ENCODE data around the gene PTPN12.
"Not testable (repeated sequence)": the region's sequence is repeated elsewhere in the genome, so short reads cannot be mapped to it uniquely, and the experiment has no call there.

The PTPN12 gene

GRCh38 chr7:77537136-77537777, at the start of gene PTPN12:
TSS of gene PTPN12 (plus strand) at chr7:77537295. CDS start at chr7:77537547, 252 bp downstream.
- peak; percentile 72 for DNase-seq

GRCh38 chr7:77488986-77489385, 48.1 kb upstream of the PTPN12 start:
- DNase-seq, result no peak

- no peak for DNase-seq
These were observed 40.0 kb upstream of the PTPN12 start for GRCh38 chr7:77497079-77497478.

- DNase-seq, result no peak
These were observed 38.3 kb upstream of the PTPN12 start for GRCh38 chr7:77498659-77499379.

DNA sequence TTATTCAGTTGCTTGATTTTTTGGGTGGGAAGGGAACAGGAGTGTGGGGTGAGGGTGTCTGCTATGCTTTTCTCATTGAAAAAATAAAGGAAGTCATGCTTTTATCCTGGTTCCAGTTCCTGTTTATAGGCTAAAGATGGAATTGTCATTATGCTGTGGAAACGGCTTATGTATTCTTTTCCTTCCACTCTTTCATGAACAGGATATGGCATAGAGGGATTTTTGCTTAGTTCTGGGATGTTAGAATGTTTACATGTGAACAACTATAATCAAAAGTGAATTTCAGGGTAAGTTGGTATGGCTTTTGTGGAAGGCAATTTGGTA, 35.9 kb upstream of the PTPN12 start:
- DNase-seq, result no peak

DNA sequence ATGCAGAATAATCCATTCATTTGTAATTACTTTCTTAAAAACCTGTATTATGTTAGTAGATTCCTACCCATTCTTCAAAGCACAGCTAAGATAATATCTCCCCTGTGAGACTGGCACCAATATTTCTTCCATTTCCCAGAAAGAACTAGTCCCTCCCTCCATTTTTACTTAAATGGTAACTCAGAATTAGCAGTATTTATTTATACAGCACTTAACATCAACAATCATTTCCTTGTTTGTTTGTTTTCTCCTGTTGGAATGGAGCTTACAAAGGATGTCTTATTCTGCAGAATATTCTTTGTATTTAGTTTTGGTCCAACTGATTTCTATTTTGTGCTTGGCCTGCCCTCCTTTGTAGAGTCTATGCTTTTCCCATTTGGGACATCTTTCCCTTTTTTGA, 32.1 kb upstream of the PTPN12 start:
- DNase-seq, result no peak

GRCh38 chr7:77506899-77507298, 30.2 kb upstream of the PTPN12 start:
- no peak for DNase-seq

GRCh38 chr7:77513002-77513670, 24.0 kb upstream of the PTPN12 start:
- DNase-seq, result not testable (repeated sequence)

DNA sequence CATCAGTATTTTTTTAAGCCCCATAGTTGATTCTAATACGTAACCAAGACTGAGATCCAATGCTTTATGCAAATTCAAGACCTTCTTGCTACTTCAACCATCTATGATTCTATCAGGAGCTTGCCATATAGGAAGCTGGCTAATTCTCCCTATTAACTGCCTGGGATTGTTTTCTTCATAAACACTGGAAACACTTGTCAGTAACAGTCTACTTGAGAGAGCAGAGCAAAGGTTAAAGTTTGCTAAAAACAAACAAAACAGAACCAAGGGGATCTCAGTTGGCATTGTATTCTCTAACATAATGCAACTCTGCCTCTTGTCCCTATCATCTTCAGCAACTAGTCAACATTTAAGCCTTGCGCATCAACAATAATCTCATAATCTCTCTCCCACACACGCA, 21.0 kb upstream of the PTPN12 start:
- DNase-seq, result no peak

DNA sequence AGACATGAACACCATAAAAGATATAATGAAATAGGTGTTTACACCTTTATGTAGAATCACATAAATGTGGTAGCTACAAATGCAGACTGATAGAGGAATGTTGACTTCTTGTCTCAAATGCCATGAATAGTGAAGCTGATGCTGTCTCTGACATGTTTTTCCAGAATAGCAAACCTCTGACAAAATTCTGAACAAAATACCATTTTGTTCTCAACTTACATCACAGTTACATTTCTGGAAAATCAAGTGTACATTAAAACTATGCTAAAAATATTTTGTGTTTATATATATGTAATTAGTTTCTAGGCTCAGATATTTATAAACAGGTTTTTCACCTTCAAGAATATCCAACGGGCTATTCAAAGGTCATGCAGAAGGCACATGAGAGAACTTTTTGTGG, 16.8 kb upstream of the PTPN12 start:
- no peak for DNase-seq

DNA sequence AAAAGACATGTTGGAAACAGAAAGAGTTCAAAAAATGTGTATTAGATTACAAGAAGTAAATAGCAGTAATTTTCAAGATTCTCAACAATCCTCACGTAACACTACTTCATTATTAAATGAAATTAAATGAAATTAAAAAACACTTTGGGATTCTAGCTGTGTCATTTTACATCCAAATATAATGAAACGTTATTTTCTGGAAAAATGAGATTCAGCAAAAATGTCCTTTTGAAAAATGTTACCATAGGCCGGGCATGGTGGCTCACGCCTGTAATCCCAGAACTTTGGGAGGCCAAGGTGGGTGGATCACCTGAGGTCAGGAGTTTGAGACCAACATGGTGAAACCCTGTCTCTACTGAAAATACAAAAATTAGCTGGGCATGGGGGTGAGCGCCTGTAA, 15.6 kb upstream of the PTPN12 start:
- not testable (repeated sequence) for DNase-seq

- no peak for DNase-seq
These were observed 12.4 kb upstream of the PTPN12 start for GRCh38 chr7:77524731-77525130.

DNA sequence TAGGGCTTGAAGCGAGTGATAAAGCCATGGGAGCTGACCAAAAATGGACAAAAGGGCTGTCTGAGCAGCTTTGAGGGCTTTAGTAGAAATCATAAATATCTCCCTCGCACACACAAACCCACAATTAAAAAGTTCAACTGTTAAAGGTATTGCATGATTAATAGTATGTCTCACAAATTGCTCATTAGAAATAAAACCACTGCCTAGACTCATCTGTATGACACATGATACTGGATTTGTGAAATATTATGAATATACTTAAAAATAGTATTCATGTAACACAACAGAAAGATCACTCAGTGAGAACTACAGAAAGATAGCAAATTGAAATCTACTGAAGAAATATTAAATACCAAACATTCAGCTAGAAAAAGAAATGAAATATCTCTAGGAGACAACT, 11.9 kb upstream of the PTPN12 start:
- no peak for DNase-seq

DNA sequence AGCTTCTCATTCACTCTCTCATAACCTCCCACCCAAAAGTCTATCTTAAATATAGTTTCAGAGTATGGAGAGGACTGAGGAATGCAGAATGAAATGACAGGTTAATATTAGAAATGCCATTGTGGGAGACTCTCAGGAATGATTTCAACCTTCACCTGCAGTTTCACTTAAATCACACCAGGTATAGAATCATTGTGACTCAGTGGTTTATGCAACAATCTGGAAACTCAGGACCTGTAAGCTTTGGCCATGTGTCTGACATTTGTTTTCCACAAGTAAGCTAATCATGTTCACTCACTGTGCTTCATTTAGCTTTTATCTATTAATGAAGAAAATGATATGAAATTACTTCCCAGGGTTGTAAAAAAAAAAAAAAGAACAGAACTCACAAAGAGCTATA, 8.7 kb upstream of the PTPN12 start:
- DNase-seq, result no peak

- DNase-seq, result no peak
These were observed 7.8 kb upstream of the PTPN12 start for GRCh38 chr7:77529279-77529678.

- DNase-seq, result no peak
These were observed 6.1 kb upstream of the PTPN12 start for GRCh38 chr7:77531038-77531437.

DNA sequence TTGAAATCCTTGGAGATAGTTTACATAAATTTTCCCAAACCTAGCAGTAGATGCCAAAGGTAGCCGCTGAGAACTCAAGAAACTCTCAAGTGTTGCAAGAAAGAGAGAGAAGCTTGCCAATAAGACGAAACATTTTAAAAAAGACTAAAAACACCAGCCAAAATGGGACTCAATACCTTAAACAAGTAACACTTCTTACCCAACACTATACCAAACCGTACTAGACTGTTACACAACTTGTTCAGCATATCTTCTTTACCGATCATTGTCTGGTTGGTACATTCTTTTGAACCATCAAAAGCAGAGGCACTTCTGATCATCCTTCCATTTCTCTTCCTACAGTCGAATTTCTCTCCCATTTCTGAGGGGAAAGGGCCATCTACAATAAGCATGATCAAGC, 4.8 kb upstream of the PTPN12 start:
- no peak for DNase-seq

DNA sequence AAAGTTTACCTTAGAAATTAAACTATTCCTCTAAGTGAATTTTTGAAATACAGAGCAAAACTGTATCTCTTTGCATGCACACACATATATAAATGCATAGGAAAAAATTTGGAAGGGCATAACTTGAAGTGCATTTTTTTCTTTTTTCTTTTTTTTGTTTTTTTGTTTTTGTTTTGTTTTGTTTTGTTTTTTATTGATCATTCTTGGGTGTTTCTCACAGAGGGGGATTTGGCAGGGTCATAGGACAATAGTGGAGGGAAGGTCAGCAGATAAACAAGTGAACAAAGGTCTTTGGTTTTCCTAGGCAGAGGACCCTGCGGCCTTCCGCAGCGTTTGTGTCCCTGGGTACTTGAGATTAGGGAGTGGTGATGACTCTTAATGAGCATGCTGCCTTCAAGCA, 4.4 kb upstream of the PTPN12 start:
- not testable (repeated sequence) for DNase-seq

GRCh38 chr7:77534046-77534445, 3.0 kb upstream of the PTPN12 start:
- DNase-seq, result not testable (repeated sequence)

- no peak for DNase-seq
These were observed 1.1 kb upstream of the PTPN12 start for GRCh38 chr7:77536017-77536412.

DNA sequence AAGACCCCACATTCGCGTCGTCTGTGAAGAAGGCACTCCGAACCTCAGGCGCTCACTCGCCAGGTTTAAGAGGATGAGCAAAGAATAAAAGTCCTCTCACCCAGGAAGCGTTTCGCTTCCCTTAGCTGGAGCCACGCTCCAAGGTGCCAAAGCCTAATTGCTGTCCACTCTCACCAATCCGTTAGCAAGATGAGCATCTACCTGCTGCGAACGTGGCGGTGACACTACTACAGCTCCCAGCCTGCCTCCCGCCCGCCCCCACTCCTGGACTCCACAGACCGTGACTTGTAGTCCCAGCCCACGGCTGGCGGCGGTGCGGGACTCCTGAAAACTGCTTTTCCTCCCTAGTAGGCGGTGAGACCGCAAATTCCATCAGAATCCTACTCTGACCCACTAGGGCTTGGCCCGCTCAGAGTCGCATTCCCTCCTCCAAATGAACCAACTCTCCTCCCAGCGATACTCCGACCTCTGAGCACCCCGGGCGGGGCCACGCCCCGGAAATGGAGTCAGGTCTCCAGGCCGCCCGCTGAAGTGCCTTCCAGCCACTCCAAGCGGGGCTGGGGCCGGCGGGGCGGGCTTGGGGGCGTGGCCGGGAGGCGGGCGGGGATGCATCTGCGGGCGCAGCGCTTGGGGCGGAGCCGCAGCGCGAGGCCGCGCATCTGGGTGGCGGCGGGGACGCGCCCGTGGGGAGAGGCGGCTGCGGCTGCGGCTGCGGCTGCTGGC, 521 bp upstream of the PTPN12 start:
- peak; percentile 93 for DNase-seq

DNA sequence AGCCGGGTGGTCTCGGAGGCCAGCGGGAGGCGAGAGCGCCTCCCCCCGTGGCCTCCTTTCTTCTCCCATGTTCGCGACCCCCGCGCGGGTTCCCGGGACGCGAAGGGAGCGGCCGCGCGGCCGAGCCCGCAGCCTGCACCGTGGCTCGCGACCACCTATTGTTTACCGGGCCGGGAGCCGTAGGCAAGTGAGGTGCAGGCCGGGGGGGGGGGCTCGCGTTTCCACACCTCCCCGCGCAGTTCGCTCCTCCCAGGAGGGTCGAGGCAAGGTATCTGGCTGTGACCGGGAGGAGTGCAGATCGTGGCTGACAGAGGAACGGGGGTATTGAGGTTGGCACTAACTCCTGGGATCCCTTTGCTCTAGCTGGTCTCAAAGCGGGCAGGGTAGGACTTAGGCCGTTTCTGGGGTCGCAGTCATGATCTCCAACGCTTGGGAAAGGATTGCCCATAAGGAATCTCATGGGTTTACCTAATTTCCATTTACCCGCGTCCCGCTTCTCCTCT, 734 bp downstream of the PTPN12 start:
- peak; percentile 49 for DNase-seq
